SW480 (cell line): Measurements from ENCODE around the gene GDAP1L1.

Source experiments
- DNase-seq: peaks from one replicate; pipeline ENCODE4 v3.0.0-alpha.2; 2016; ENCODE audit warnings: low spot score

Gene GDAP1L1

GRCh38 chr20:44247131-44247571 is at the start of gene GDAP1L1:
Gene GDAP1L1, plus strand, starts transcription at chr20:44247308. Its CDS starts 27 bp downstream, at chr20:44247335.
- no peak for DNase-seq

DNA sequence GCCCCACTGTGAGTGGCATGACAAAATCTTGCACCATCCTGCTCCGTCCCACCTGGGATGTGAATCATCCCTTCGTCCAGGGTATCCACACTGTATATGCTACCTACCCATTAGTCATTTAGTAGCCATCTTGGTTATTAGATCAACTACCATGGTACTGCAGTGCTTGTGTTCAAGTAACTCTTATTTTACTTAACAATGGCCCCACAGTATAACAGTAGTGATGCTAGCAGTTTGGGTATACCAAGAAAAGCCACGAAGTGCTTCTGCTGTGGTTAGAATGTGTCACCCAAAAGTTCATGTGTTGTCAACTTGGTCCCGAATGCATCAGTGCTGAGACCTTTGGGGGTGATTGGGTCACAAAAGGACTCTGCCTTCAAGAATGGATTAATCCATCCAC is 48.2 kb upstream of the GDAP1L1 start:
- no peak for DNase-seq

- DNase-seq: no peak
Observed at GRCh38 chr20:44199877-44200276, 47.2 kb upstream of the GDAP1L1 start.

- DNase-seq: no peak
Observed at GRCh38 chr20:44200371-44200770, 46.7 kb upstream of the GDAP1L1 start.

- DNase-seq: no peak
Observed at GRCh38 chr20:44200983-44201382, 46.1 kb upstream of the GDAP1L1 start.

DNA sequence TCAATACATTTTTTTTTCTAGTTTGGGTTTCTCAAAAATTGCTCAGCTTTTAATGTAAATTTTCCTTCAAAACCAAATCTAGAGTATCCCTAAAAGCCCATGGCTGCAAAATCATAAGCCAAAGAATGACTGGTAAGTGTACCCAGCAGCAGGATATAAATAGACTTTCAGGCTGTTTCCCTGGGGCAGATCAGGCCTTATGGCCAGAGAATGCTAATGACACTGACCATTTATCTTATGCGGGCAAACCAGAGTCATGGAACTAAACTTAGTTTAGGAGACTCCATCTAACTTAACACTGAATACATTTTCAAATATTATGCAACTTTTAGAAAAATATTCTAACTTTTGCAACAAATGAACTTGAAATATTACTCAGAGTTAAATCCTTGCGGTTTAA is 43.9 kb upstream of the GDAP1L1 start:
- DNase-seq: no peak

- DNase-seq: peak; percentile 90
Observed at GRCh38 chr20:44204156-44204831, 42.8 kb upstream of the GDAP1L1 start.

GRCh38 chr20:44204832-44205215 is 42.3 kb upstream of the GDAP1L1 start:
- no peak for DNase-seq

- no peak for DNase-seq
Observed at GRCh38 chr20:44206132-44206531, 41.0 kb upstream of the GDAP1L1 start.

- no peak for DNase-seq
Observed at GRCh38 chr20:44207126-44207723, 39.9 kb upstream of the GDAP1L1 start.

GRCh38 chr20:44208165-44208564 is 38.9 kb upstream of the GDAP1L1 start:
- no peak for DNase-seq

DNA sequence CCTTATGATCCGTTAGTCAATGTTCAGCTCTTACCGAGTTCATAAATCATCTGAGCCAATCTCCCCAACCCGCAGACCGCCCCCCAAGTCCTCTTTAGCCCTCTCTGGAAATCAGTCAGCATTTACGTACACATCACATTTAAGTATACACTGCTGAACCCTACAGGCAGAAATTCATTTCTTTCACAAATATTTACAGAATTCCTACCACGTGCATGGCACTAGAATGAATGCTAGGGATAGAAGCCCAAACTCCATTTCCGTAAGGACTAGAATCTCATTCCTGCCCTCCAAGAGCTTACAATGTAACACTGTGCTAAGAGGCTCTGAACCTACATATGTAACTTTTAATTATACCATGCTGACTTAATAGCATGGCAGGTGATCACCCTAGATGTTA is 38.3 kb upstream of the GDAP1L1 start:
- peak; percentile 33 for DNase-seq

- DNase-seq: peak; percentile 46
Observed at GRCh38 chr20:44209686-44210405, 37.3 kb upstream of the GDAP1L1 start.

DNA sequence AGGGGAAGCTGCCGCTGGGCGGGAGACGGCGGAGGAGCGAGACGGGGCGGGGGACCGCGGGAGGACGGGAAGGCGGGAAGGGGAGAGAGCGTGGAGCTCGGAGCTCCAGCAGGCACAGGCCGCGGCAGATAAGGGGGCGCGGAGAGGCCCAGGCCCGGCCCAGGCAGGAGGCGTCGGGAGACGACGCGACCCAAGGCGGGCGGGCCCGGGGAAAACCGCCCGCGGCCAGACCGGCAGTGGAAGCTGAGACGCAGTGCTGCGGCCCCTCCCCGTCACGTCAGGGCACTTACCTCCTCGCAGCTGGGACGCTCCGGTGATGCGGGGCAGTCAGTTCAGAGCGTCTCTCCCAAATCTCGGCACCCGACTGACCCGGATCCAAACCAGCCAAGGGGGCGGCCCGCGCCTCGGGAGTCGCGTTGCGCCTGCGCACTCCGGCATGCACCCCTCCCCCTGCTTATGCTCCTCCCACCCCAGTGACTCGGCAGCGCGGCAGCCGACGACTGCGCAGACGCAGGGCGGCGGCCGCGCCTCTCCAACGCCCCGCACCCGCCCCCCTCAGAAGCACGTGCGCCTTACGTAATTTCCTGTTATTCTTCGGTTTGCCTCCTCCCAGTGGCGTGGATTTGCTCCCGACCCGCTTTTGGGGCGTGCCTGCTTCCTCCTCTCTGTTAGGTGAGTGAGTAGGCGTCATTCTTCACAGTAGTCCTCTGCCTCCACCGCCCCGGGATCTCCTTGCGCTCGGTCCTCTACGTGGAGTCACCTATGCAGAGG is 36.5 kb upstream of the GDAP1L1 start, which contains the start of gene OSER1:
Gene OSER1, minus strand, starts transcription at position 366 of the 771 bp plus-strand sequence. CDS start 3,814 bp downstream, outside the sequence.
- DNase-seq: peak; percentile 100

DNA sequence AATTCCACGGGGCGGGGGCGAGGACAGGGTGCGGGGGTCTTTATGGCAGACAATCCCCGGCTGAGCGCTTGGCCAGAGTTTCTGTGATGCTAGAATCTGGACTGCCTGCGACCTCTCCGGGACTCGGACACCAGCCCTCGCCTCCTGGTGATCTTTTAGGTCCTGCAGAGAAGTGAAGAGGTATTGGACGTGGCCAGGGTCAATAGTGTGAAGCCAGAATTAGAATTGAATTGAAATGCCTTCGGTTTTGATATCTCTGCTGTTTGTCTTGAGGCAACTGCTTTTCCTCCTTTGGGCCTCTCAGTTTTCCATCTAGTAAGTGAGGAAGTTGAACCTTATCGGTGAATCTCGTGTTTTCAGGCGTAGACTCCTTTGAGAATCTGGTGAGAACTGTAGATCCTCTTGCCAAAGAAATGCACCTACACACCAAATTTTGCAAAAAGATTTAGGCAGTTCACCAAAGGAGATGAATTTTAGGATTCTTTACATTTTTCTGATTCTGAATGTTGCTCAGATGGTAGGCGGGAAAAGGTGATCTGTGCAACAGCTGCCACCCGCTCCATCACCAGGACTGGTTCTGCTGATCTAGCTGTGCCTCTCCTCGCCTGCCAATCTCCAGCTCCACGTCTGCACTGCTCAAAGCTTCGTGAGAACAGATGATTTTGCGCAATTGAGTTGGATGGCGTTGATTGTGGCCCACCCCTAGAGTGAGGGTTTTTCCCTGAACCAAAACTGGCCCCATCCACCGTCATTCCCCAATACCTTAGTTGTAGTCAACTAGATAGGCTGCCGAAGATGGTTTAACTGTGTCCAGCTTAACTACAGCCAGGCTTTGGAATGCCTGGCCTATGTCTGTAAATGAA is 35.7 kb upstream of the GDAP1L1 start:
- DNase-seq: peak; percentile 44

- DNase-seq: no peak
Observed at GRCh38 chr20:44212792-44213191, 34.3 kb upstream of the GDAP1L1 start.

- peak; percentile 74 for DNase-seq
Observed at GRCh38 chr20:44215125-44215524, 32.0 kb upstream of the GDAP1L1 start.

DNA sequence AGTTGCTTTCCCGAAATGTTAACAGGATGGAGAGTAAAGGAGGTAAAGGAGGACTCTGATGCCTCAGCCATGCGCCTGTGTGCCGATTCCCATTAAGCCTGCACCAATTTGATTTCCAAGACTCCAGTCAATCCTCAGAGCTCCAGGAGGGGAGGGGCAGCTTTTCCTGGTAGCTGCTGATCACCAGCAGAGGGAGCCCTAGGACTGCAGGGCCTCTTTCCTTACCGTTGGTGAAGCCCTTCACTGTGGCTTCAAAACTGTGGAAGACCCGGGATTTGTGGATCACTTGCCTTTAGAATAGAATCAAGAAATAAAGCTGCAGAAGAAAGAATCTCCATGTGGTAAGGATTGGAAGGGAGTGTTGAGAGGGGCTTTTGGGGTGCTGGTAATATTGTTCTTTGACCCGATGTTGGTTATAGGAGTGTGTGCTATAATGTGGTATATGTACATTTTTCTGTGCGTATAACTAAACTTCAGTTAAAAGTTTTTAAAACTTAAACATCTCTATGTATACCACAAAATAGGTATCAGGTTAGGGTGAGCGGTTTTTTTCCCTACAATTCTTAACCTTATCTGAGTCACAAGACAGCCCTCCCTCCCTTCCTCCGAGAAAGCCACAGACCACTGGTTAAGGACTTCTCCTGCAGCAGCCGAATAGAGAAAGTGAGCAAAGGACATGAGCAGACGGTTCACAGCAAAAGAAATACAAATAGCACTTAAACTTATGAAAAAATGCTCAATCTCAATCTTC is 29.6 kb upstream of the GDAP1L1 start:
- peak; percentile 84 for DNase-seq

DNA sequence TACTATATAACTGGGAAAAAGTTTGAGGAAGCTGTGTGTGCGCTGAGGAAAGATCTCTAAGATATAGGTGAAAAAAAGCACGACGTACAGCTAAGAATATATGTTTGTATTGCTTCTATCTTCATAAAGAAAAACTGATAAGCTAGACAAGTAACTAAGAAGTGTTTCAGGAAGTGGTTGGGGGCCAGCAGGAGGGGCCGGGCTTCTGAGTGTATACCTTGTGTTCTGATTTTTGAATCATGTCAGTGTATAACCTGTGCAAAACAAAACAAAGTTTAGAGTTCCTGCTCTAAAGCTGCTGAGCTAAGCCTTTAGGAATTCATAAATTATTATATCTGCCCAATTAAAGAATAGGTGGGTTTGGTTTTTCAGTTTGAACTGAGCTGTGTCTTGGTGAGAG is 28.7 kb upstream of the GDAP1L1 start:
- no peak for DNase-seq

DNA sequence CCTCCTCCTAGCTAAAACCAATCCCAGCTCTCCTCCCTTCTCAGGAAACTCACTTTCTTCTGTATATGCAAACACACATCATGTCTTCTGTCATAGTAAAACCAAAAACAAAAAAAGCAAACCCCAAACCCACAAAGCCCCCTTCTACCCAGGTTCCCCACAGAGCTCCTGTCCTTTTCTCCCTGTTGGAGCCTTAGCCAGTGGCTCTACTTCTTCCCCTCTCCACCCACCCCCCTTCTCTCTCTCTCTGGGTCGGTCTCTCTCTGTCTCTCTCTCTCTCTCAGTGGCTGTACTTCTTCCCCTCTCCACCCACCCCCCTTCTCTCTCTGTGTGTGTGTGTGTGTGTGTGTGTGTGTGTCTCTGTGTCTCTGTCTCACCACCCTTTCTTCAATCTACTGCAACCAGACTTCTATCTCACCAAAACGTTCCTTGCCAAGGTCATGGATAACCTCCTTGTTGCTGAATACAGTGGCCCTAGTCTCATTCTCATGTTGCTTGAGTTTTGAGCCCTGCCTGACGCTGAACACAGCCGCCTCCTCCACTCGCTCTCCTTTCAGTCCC is 27.9 kb upstream of the GDAP1L1 start:
- no peak for DNase-seq
